HUES64 (cell line): ENCODE measurements around the gene ATP1B2.
"Not testable (repeated sequence)": the region's sequence is repeated elsewhere in the genome, so short reads cannot be mapped to it uniquely, and the experiment has no call there.

Source experiments
- H3K27ac ChIP-seq: 2 replicates; pipeline ENCODE4 v1.7.0; 2013; ENCODE audit warnings: low read depth, low read length, inconsistent platforms
- H3K27me3 ChIP-seq: 2 replicates; pipeline ENCODE4 v1.6.1; 2013; ENCODE audit warnings: mild to moderate bottlenecking, low read length; ENCODE audit not compliant: insufficient read depth
- H3K36me3 ChIP-seq: 2 replicates; pipeline ENCODE4 v1.6.1; 2013; ENCODE audit warnings: mild to moderate bottlenecking, low read length; ENCODE audit not compliant: insufficient read depth
- H3K4me1 ChIP-seq: 2 replicates; pipeline ENCODE4 v1.6.1; 2013; ENCODE audit warnings: mild to moderate bottlenecking, low read length, moderate library complexity; ENCODE audit not compliant: insufficient read depth
- H3K4me3 ChIP-seq: 2 replicates; pipeline ENCODE4 v1.5.1; 2013; ENCODE audit warnings: mild to moderate bottlenecking, low read length, moderate library complexity
- H3K9ac ChIP-seq: 2 replicates; pipeline ENCODE4 v1.6.1; 2013; ENCODE audit warnings: mild to moderate bottlenecking, low read depth, low read length
- H3K9me3 ChIP-seq: 2 replicates; pipeline ENCODE4 v1.6.1; 2013; ENCODE audit warnings: low read depth, low read length; ENCODE audit not compliant: insufficient read depth
- WGBS: fragments of 150-250, 120-280 bp; methylation state at CpG from one replicate; pipeline ENCODE4 v1.1.7; 2013; ENCODE audit warnings: missing lambda C conversion rate; 5-methylcytosine and 5-hydroxymethylcytosine counted together

The ATP1B2 gene

DNA sequence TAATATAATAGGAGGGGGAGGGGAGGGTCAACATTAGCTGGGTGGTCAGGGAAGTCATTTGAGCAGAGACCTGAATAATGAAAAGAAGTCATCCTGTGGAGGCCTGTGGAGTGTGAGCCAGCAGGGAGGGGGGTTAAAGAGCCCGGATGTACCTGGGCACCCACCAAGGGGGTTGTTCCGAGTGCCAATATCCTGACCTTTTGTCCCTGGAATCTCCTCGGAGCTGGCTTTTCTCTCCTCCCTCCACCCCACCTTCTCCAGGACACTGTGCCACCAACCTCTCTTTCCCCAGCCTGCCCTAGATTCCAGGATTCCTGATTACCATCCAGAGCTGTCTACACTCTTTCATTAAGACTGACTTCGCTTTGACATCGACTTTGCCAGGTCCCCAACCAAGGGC lies 14.6 kb upstream of the ATP1B2 start:
- Histone ChIP-seq H3K27ac (no peak overlapping the region), H3K9ac (no peak overlapping the region), H3K27me3 (no peaks in the 10 kb centered on the region), H3K9me3 (no peaks in the 10 kb centered on the region), H3K4me3 (no peak overlapping the region), H3K36me3 (no peaks in the 10 kb centered on the region), H3K4me1 (peaks cover 8% of the 10 kb centered on the region; the same call in 1 of the 2 replicates)
- 61% methylated on average over 5 of the region's 5 CpGs for WGBS

- H3K36me3 ChIP-seq, result no peaks in the 10 kb centered on the region
- no peak overlapping the region for H3K9ac ChIP-seq
- no peak overlapping the region for H3K27ac ChIP-seq
- H3K4me3 ChIP-seq, result no peak overlapping the region
- H3K27me3 ChIP-seq, result no peaks in the 10 kb centered on the region
- peaks cover 4% of the 10 kb centered on the region; the same call in 1 of the 2 replicates for H3K4me1 ChIP-seq
- WGBS, result 94% methylated on average over 26 of the region's 26 CpGs
- no peaks in the 10 kb centered on the region for H3K9me3 ChIP-seq
These were observed 9.9 kb upstream of the ATP1B2 start for GRCh38 chr17:7640783-7641182.

DNA sequence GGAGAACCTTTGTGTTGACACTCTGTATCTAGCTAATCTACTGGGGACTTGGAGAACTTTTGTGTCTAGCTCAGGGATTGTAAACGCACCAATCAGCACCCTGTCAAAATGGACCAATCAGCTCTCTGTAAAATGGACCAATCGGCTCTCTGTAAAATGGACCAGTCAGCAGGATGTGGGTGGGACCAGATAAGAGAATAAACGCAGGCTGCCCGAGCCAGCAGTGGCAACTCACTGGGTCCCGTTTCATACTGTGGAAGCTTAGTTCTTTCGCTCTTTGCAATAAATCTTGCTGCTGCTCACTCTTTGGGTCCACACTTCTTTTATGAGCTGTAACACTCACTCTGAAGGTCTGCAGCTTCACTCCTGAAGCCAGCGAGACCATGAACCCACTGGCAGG lies 9.1 kb upstream of the ATP1B2 start:
- 81% methylated on average over 7 of the region's 7 CpGs for whole genome bisulfite sequencing

DNA sequence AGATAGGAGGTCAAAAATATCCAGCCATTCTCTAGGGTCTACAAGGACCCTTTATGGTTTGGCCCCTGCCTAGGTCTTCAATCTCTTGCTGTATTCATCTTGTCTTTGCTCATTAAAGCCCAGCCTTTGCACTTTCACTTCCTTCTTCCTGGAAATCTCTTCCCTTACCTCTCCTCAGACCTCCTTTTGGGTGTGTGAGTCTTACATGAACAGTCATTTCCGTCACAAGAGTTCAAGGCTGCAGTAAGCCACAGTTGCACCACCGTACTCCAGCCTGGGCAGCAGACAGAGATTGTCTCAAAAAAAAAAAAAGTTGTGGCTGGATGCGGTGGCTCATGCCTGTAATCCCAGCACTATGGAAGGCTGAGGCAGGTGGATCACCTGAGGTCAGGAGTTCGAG lies 6.0 kb upstream of the ATP1B2 start:
- WGBS, result 96% methylated on average over 4 of the region's 4 CpGs
- no peak overlapping the region for H3K9ac ChIP-seq
- no peaks in the 10 kb centered on the region for H3K36me3 ChIP-seq
- 0 out of 2 replicates have a peak, but pooled peaks cover 7% of the 10 kb centered on the region for H3K27me3 ChIP-seq
- H3K4me1 ChIP-seq, result no peaks in the 10 kb centered on the region; the same call in 1 of the 2 replicates
- H3K27ac ChIP-seq, result no peak overlapping the region
- H3K9me3 ChIP-seq, result no peaks in the 10 kb centered on the region
- H3K4me3 ChIP-seq, result no peak overlapping the region

More for the DNA sequence above, 9.1 kb upstream of the ATP1B2 start:
- H3K27me3 ChIP-seq, H3K4me1 ChIP-seq, H3K9me3 ChIP-seq, H3K27ac ChIP-seq, H3K4me3 ChIP-seq, H3K36me3 ChIP-seq, H3K9ac ChIP-seq: not testable (repeated sequence)

DNA sequence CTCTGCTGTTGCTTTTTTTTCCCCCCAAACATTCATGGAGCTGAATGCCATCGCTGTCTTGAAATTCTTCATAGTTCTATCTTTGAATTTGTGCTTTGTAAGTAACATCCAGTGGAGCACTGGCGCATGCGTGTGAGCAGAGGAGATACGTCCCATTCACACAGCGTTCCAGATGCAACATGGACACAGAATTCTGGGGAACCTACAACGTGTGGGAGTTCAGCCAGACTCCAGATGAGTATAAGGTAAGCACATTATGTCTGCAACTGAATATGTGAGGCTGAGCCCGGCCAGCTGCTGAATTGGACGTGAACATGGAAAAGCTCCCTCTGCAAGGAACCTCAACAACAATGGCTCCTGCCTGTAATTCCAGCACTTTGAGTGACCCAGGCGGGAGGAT lies 4.3 kb upstream of the ATP1B2 start:
- no peaks in the 10 kb centered on the region; the same call in 1 of the 2 replicates for H3K4me1 ChIP-seq
- no peak overlapping the region for H3K9ac ChIP-seq
- WGBS, result 89% methylated on average over 9 of the region's 9 CpGs
- no peaks in the 10 kb centered on the region for H3K9me3 ChIP-seq
- peaks cover 19% of the 10 kb centered on the region for H3K27me3 ChIP-seq
- no peak overlapping the region for H3K27ac ChIP-seq
- H3K4me3 ChIP-seq, result no peak overlapping the region
- no peaks in the 10 kb centered on the region for H3K36me3 ChIP-seq

GRCh38 chr17:7647018-7647417 lies 3.7 kb upstream of the ATP1B2 start:
- WGBS, result 94% methylated on average over 3 of the region's 4 CpGs
- no peak overlapping the region for H3K4me3 ChIP-seq

DNA sequence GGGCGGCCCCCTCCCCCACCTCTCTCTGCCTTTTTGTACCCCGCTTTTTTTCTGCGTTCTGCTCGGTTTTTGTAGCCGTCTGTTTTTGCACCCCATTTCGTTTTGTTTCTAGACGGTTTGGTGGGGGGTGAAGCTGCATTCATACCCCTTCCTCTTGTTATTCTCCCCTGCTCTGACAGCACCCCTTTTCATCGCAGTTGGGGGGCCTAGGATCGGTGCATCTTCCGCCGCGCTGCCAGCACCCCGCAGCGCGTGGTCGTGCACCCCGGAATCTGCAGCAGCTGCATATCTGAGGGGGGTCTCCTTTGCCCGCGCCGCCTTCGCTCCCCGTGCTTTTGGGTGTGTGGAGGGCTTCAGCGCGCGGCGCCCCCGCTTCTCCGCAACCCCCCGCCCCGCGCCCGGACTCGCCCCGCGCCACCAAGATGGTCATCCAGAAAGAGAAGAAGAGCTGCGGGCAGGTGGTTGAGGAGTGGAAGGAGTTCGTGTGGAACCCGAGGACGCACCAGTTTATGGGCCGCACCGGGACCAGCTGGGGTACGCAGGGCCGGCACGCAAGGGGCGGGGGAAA lies 455 bp downstream of the ATP1B2 start:
- Histone ChIP-seq H3K9ac (peak overlapping the region; percentile 32; the same call in 1 of the 2 replicates), H3K4me3 (peak overlapping the region; percentile 66), H3K36me3 (peaks cover 12% of the 10 kb centered on the region; the same call in 1 of the 2 replicates), H3K27ac (no peak overlapping the region), H3K4me1 (peaks cover 5% of the 10 kb centered on the region), H3K27me3 (peaks cover 37% of the 10 kb centered on the region), H3K9me3 (no peaks in the 10 kb centered on the region)
- under 1% methylated on average over 40 of the region's 45 CpGs for WGBS

More at GRCh38 chr17:7647018-7647417, 3.7 kb upstream of the ATP1B2 start:
- H3K4me1 ChIP-seq, result no peaks in the 10 kb centered on the region; the same call in 1 of the 2 replicates
- no peak overlapping the region for H3K9ac ChIP-seq
- no peaks in the 10 kb centered on the region for H3K36me3 ChIP-seq
- H3K27me3 ChIP-seq, result peaks cover 25% of the 10 kb centered on the region
- no peaks in the 10 kb centered on the region for H3K9me3 ChIP-seq
- no peak overlapping the region for H3K27ac ChIP-seq

DNA sequence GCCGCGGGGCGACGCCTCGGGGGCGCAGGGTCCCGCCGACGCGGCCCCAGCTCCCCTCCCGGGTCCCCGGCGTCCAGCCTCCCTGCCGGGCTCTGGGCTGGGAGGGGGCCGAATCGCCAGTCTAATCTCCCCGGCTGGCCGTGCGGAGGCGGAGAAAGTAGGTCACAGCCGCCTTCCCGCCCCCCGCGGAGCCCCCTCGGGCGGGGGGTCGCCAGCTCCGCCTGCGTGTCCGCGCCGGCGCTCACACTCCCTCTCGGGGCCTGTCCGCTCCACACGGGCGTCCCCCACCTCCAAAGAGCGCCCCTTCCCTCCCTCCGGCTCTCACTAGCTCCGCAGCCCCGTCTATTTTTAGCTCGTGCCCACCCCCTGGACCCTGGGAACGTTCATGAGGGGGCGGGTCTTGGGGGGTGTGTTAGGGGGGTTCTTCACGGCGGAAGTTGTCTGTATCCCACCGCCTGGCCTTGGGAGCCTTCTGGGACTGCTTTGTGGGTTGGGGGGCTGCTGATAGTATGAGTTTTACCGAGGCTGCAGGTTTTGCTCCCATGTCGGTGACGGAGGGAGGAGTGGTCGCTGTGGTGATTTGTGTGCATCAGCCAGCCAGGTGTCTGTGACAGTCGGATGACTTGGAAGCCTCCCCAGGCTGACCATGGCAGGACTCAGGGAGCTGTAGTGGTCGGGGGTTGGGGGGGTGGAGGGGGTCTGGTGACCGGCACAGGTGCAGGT lies 1.1 kb downstream of the ATP1B2 start:
- peak overlapping the region; percentile 32; the same call in 1 of the 2 replicates for H3K9ac ChIP-seq
- peaks cover 10% of the 10 kb centered on the region for H3K4me1 ChIP-seq
- peaks cover 12% of the 10 kb centered on the region; the same call in 1 of the 2 replicates for H3K36me3 ChIP-seq
- peak overlapping the region; percentile 66 for H3K4me3 ChIP-seq
- H3K27ac ChIP-seq, result no peak overlapping the region
- no peaks in the 10 kb centered on the region for H3K9me3 ChIP-seq
- 4% methylated on average over 54 of the region's 54 CpGs for WGBS
- peaks cover 37% of the 10 kb centered on the region for H3K27me3 ChIP-seq

- 79% methylated on average over 12 of the region's 12 CpGs for WGBS
- no peak overlapping the region for H3K27ac ChIP-seq
- H3K9ac ChIP-seq, result no peak overlapping the region
- H3K27me3 ChIP-seq, result peaks cover 37% of the 10 kb centered on the region
- H3K9me3 ChIP-seq, result no peaks in the 10 kb centered on the region
- peaks cover 12% of the 10 kb centered on the region; the same call in 1 of the 2 replicates for H3K36me3 ChIP-seq
- peak overlapping the region; percentile 66; the same call in 1 of the 2 replicates for H3K4me3 ChIP-seq
- H3K4me1 ChIP-seq, result peaks cover 16% of the 10 kb centered on the region
These were observed 1.9 kb downstream of the ATP1B2 start for GRCh38 chr17:7652388-7653356.

GRCh38 chr17:7654832-7655540 lies 4.3 kb downstream of the ATP1B2 start:
- Histone ChIP-seq H3K27ac (no peak overlapping the region), H3K9me3 (no peaks in the 10 kb centered on the region), H3K9ac (no peak overlapping the region), H3K27me3 (peaks cover 28% of the 10 kb centered on the region), H3K4me1 (peaks cover 21% of the 10 kb centered on the region), H3K4me3 (no peak overlapping the region), H3K36me3 (peaks cover 12% of the 10 kb centered on the region; the same call in 1 of the 2 replicates)
- WGBS, result 89% methylated on average over 15 of the region's 16 CpGs
